IPS-11a (cell line): ENCODE measurements around the gene HAUS5.
"Not testable (repeated sequence)": the region's sequence is repeated elsewhere in the genome, so short reads cannot be mapped to it uniquely, and the experiment has no call there.

ENCODE experiments used
- H3K4me3 ChIP-seq: one replicate; pipeline ENCODE4 v1.5.1; 2013; ENCODE audit warnings: low read depth, low read length, control low read depth

Gene HAUS5

GRCh38 chr19:35612559-35613321 lies at the start of gene HAUS5:
Gene HAUS5, plus strand, starts transcription at chr19:35612735. Its CDS starts 60 bp downstream, at chr19:35612795.
- peak within 1 kb of the TSS; percentile 81 for H3K4me3 ChIP-seq

GRCh38 chr19:35562776-35563175 lies 49.8 kb upstream of the HAUS5 start:
- H3K4me3 ChIP-seq = no peak overlapping the region

- H3K4me3 ChIP-seq = no peak within 1 kb of the TSS
Observed at GRCh38 chr19:35563207-35563829, 49.2 kb upstream of the HAUS5 start, which contains the start of gene ATP4A. Gene ATP4A, minus strand, starts transcription at chr19:35563658. Its CDS starts 29 bp downstream, at chr19:35563629.

GRCh38 chr19:35565016-35565856 lies 47.3 kb upstream of the HAUS5 start:
- no peak overlapping the region for H3K4me3 ChIP-seq

- H3K4me3 ChIP-seq = no peak overlapping the region
Observed at GRCh38 chr19:35566738-35567137, 45.8 kb upstream of the HAUS5 start.

- no peak overlapping the region for H3K4me3 ChIP-seq
Observed at GRCh38 chr19:35569281-35569781, 43.2 kb upstream of the HAUS5 start.

- no peak overlapping the region for H3K4me3 ChIP-seq
Observed at GRCh38 chr19:35571406-35571965, 41.0 kb upstream of the HAUS5 start.

- H3K4me3 ChIP-seq = no peak overlapping the region
Observed at GRCh38 chr19:35577918-35578317, 34.6 kb upstream of the HAUS5 start.

GRCh38 chr19:35578707-35579106 lies 33.8 kb upstream of the HAUS5 start:
- H3K4me3 ChIP-seq = no peak overlapping the region

- no peak overlapping the region for H3K4me3 ChIP-seq
Observed at GRCh38 chr19:35582760-35583159, 29.8 kb upstream of the HAUS5 start.

GRCh38 chr19:35585848-35586247 lies 26.7 kb upstream of the HAUS5 start, which contains the start of gene PMIS2:
Gene PMIS2, plus strand, starts transcription at chr19:35586173. Its CDS starts 87 bp downstream, at chr19:35586260.
- H3K4me3 ChIP-seq = no peak within 1 kb of the TSS

GRCh38 chr19:35587321-35587720 lies 25.2 kb upstream of the HAUS5 start:
- no peak overlapping the region for H3K4me3 ChIP-seq

- no peak overlapping the region for H3K4me3 ChIP-seq
Observed at GRCh38 chr19:35590875-35591274, 21.7 kb upstream of the HAUS5 start.

- H3K4me3 ChIP-seq = no peak overlapping the region
Observed at GRCh38 chr19:35592226-35592625, 20.3 kb upstream of the HAUS5 start.

- H3K4me3 ChIP-seq = not testable (repeated sequence)
Observed at GRCh38 chr19:35595026-35595425, 17.5 kb upstream of the HAUS5 start.

GRCh38 chr19:35595928-35596327 lies 16.6 kb upstream of the HAUS5 start:
- H3K4me3 ChIP-seq = no peak overlapping the region

GRCh38 chr19:35596366-35596999 lies 16.1 kb upstream of the HAUS5 start:
- H3K4me3 ChIP-seq = no peak overlapping the region

- no peak overlapping the region for H3K4me3 ChIP-seq
Observed at GRCh38 chr19:35601971-35602370, 10.6 kb upstream of the HAUS5 start.

- H3K4me3 ChIP-seq = not testable (repeated sequence)
Observed at GRCh38 chr19:35604436-35604835, 8.1 kb upstream of the HAUS5 start.

- not testable (repeated sequence) for H3K4me3 ChIP-seq
Observed at GRCh38 chr19:35607170-35607569, 5.4 kb upstream of the HAUS5 start.
